EH (cell line): ENCODE results near the gene WDR7.

ENCODE experiments used
- DNase-seq: peaks from one replicate; pipeline ENCODE4 v3.0.0-alpha.2; 2015; ENCODE audit warnings: low read depth

The WDR7 gene

DNA sequence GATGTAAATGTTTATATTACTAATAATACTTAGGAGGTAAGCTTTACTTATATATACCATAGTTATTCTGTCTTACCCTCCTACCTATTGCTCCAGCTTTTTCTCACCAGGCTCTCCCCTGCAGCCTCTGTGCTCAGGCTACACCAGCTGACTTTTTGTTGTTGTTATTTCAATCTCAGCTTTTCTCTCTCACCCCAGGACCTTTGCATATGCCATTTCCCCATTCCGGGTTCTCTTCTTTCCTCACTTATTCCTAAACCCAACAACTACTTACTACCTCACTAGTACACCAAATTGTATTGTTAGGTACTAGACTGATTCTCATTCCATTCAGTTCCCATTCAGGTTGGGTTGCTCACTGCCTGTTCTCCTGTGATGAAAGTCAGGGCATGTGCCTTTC is 339.5 kb downstream of the WDR7 start:
- no peak for DNase-seq

GRCh38 chr18:56992777-56993176 is 341.6 kb downstream of the WDR7 start:
- DNase-seq, result peak; percentile 17

DNA sequence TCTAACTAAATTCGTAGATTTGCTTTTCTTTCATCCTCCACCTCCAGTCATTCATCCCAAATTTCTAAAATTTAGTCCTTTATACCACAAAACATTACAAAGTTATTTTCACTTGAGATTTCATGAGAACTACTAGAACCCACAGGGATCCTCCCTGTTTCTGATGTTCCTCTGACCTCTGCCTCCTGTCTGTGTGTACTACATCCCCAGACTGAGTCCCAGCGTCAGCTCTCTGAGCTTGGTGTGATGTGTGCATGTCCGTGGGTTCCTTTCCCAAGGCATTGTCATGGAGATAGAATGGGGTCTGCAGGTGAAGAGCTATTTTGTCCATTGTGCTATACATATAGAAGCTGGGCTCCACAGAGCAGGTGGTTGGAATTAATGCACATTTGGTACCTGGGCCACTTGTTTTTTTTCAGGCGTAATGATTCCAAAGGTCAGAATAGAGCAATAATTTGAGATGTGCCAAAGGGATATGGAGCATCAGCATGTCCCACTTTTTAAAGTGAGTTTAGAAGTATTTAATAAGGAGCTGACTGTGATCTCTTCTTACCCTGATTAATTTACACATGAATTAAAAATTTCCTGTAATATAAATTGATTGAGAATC is 344.5 kb downstream of the WDR7 start:
- no peak for DNase-seq

- DNase-seq, result no peak
Measured at GRCh38 chr18:56997200-56997599, 346.0 kb downstream of the WDR7 start.

- DNase-seq, result no peak
Measured at GRCh38 chr18:56999823-57000222, 348.7 kb downstream of the WDR7 start.

GRCh38 chr18:57002627-57003026 is 351.5 kb downstream of the WDR7 start:
- peak; percentile 39 for DNase-seq

- DNase-seq, result peak; percentile 6
Measured at GRCh38 chr18:57003342-57003741, 352.2 kb downstream of the WDR7 start.

DNA sequence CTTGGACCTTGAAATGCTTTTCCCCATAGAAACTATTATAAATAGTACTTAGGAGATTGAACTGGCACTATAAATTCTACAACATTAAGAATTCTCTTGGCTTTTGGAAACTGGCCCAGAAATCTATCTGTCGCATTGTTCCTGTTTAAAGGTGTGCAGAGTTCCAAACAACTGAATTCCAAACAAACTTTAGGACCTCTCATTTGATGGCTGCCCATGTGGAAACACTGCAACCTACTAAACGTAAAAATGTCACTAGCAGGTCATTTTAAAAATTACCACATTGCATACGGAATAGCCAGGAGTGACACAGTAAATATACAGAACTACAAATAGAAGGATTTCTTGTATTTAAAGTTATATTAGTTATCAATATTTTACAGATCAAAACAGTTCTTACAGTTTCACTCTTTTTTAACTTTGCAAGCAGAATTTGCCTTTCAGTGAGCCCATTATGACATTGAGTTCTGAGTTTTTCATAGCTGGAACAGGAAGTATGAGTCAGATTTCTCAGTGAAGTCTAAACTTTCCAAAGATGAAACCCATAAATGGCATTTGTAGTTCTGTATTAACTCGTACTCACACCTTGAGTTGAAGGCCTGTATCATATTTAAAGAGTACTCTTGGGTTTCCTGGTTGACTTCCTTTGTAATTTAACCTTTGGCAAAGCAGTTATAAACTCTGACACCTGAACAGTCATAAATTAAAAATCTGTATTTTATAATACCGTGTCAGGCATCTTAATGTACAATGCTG is 353.4 kb downstream of the WDR7 start:
- peak; percentile 65 for DNase-seq

- no peak for DNase-seq
Measured at GRCh38 chr18:57008001-57008686, 357.0 kb downstream of the WDR7 start.

GRCh38 chr18:57009844-57010243 is 358.7 kb downstream of the WDR7 start:
- DNase-seq, result no peak

GRCh38 chr18:57014772-57015413 is 363.7 kb downstream of the WDR7 start:
- no peak for DNase-seq

- DNase-seq, result no peak
Measured at GRCh38 chr18:57015451-57015850, 364.3 kb downstream of the WDR7 start.

GRCh38 chr18:57018845-57019244 is 367.7 kb downstream of the WDR7 start:
- peak; percentile 9 for DNase-seq

DNA sequence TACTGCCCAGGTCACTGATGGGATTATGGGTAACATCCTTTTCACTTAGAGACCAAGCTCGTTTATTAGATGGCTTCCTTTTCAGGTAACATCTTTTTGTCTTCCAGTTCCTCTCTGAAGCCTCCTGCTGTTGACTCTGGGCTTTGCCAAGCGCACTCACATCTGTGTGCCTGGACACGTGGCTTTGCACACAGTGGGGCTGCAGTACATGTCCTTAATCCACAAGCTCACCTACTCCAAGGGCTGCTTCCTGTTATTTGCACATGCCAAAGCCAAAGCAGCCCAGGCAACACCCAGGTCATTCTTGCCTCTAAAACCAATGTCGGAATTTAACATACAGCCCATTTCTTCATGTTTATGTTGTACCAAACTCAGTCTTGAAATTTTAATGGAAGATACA is 371.6 kb downstream of the WDR7 start:
- DNase-seq, result no peak

DNA sequence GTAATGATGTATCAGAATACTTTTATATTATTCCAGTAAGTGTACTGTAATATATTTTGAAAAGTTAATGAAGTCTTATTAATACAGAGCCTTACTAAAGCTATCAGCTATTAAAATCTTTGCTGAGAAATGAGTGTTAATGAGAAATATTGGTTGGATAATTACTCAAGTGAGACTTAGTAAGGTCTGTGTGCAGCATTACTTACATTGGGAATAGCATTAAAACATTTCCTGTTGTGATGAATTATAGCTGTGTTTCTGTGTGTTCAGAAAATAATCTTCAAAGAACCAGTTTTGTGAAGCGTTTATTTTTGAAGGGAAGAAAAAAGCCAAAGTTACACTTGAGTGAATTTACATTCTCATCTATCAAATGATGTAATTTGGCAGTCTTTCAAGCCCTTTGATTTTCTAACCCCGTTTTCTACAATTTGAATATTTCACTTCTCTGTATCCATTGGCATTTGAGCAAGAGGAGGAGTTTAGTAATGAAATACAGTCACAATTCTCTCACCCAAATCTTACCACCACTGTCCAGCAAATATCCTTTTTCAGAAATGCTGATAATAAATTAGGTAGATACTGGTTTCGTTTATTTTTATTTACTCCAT is 372.2 kb downstream of the WDR7 start:
- DNase-seq, result no peak

DNA sequence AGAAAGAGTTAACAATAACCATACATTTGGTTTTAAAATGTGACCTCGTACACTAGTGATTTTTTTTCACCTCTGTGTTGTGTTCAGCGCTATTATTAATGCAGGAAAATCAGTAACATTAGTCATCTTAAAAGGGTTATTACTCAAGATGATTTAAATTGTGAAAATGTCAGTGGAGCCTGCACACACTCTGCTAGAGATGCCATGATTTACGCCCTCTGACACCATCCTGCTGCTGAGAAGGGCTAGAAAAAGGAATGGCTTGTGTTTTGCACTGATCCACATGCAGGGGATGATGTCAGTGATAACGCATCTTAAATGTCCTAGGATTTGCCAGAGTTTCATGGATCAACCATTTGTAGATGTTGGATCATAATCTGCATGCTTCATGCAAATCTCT is 374.4 kb downstream of the WDR7 start:
- peak; percentile 19 for DNase-seq

- DNase-seq, result peak; percentile 27
Measured at GRCh38 chr18:57026316-57026715, 375.2 kb downstream of the WDR7 start.

DNA sequence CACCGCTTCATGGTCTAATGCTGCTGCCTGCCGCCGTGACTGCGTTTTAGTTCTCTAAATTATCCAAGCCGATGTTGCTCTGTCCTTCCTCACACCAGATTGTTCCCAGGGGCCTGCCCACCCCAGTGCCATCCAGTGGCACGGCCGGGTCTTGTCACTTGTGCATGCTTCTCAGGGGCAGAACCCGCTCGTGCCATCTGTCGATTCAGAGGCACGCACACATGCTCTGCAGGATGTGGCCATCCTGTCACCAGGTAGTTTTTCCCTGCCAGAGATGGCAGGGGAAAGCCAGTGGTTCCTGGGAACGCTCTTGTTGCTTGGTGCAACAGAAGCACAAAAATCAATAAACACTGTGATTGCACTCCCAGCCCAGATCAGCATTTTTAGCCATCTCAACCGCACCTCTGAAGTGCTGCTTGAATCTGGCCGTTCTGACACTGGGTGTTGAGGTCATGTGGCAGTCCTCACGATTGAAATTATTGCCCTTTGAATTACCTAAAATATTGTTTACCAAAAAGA is 376.1 kb downstream of the WDR7 start:
- DNase-seq, result no peak

- DNase-seq, result peak; percentile 6
Measured at GRCh38 chr18:57029761-57030160, 378.6 kb downstream of the WDR7 start.

GRCh38 chr18:57030417-57030816 is 379.3 kb downstream of the WDR7 start:
- no peak for DNase-seq

DNA sequence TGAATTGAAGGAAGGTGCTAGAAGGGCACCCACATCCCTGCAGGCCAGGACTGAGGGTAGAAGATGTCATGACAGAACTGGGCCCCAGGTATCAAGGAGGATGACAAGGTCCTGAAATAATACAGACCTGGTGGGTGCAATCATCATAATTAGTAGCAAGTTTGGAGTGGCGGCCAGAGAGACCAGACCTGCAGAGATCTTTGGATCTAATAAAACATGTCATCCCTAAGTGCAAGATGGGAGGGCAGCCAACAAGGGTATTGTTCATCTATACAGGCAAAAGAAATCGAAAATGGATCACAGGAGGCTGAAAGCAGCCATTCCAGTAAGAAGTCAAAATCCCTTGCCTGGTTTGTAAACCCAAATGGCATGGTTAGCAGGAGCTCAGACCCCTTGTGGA is 384.4 kb downstream of the WDR7 start:
- DNase-seq, result no peak

DNA sequence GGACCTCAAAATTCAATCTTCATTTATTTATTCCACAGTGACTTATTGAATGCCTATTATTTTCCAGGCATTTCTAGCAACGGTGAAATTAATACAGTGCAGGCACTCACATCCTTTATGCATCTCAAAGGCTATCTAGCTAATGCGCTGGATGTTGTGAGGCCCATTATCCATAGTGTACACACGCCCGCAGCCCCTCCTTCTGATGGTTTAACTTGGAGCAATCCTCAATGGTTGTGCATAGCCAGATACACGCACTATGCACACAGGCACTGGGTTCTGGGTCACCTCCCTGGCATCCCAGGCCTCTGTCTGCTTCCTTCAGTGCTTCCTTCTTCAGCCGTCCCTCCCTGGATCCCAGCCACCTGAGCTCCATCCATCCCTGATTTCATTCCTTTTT is 387.2 kb downstream of the WDR7 start:
- DNase-seq, result no peak
